Epithelial cell of esophagus (primary cell): ENCODE data around the gene UBE2E3.

Source experiments
- DNase-seq: peaks from one replicate; pipeline ENCODE4 v3.0.0; 2010; ENCODE audit warnings: low read depth
- H3K4me3 ChIP-seq: 2 replicates; pipeline ENCODE4 v1.5.1; 2011; ENCODE audit warnings: mild to moderate bottlenecking, low read length, control low read depth
- TF ChIP-seq, protein P1 (sequence below): IDR thresholded peaks from 2 replicates; pipeline ENCODE4 v1.5.1; 2011; ENCODE audit warnings: low read depth, mild to moderate bottlenecking, low read length, control low read depth, inconsistent platforms; ENCODE audit not compliant: insufficient read depth; ENCODE audit errors: missing control alignments

Gene UBE2E3

GRCh38 chr2:180959787-180960186 is 20.6 kb upstream of the UBE2E3 start:
- H3K4me3 ChIP-seq, result no peak overlapping the region
- TF ChIP-seq, protein P1, sequence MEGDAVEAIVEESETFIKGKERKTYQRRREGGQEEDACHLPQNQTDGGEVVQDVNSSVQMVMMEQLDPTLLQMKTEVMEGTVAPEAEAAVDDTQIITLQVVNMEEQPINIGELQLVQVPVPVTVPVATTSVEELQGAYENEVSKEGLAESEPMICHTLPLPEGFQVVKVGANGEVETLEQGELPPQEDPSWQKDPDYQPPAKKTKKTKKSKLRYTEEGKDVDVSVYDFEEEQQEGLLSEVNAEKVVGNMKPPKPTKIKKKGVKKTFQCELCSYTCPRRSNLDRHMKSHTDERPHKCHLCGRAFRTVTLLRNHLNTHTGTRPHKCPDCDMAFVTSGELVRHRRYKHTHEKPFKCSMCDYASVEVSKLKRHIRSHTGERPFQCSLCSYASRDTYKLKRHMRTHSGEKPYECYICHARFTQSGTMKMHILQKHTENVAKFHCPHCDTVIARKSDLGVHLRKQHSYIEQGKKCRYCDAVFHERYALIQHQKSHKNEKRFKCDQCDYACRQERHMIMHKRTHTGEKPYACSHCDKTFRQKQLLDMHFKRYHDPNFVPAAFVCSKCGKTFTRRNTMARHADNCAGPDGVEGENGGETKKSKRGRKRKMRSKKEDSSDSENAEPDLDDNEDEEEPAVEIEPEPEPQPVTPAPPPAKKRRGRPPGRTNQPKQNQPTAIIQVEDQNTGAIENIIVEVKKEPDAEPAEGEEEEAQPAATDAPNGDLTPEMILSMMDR, result no peak
- DNase-seq, result no peak

DNA sequence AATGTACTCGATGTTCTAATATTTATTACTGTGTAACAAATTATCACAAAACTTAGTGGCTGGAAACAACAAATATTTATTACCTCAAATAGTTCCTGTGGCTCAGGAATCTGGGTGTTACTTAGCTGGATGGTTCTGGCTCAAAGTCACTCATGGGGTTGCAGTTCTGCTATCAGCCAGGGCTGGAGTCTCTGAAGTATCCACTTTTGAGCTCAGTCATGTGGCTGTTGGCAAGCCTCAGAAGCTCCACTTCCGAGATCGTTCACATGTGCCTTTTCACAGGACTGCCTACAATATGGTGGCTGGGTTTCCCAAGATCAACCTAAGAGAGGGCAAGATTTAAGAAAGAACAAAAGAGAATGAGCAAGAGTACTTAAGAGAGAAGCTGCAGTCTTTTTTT is 19.4 kb upstream of the UBE2E3 start:
- no peak for DNase-seq
- H3K4me3 ChIP-seq, result no peak overlapping the region

DNA sequence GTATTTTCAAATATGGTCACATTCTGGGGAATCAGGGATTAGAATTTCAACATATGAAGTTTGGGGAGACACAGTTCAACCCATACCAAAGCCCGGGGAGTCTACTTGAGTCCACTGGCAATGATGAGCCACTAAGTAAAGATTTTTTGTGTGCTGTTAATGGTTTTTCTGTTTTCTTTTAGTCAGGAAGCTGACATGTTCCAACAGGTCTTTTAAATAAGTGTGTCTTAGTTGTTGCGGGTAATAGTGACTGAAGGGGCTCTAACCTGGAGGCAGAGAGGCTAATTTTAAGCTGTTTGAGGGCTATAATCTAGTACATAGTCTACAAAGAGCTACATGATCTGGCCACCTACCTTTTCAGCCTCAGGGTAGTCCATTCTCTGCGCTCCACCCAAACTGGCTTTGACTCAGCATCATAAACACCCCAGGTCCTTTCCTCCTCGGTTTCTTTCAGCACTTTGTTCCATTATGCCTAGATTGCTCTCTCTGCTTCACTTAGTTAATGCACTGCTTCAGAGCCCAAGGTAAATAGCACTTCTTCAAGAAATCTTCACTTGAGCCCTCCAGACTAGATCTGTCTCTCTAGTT is 17.6 kb upstream of the UBE2E3 start:
- H3K4me3 ChIP-seq, result no peak overlapping the region
- TF ChIP-seq, protein P1, result no peak
- peak; percentile 70 for DNase-seq

More for the DNA sequence above, 19.4 kb upstream of the UBE2E3 start:
- TF ChIP-seq, protein P1, result no peak

GRCh38 chr2:180966378-180966777 is 14.0 kb upstream of the UBE2E3 start:
- no peak for DNase-seq
- no peak overlapping the region for H3K4me3 ChIP-seq
- TF ChIP-seq, protein P1, result no peak

DNA sequence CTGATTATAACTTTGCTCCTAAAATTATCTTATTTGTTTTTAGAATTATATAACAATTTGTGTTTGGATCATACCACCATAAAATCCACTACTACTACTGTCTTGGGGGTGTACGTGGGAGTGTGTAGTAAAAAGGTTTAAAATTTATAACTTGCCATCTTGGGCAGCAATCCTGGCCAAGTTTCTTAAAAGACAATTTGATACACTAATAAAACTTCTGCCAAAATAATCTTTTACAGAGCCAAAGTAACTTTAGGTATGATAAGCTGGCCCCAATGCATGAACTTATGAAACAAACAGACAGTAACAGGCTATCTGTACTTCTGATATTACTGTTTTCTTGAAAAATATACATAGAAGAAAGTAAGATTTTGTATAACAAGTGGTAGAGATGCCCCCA is 11.3 kb upstream of the UBE2E3 start:
- TF ChIP-seq, protein P1, result no peak

GRCh38 chr2:180970016-180970415 is 10.4 kb upstream of the UBE2E3 start:
- TF ChIP-seq, protein P1, result no peak
- DNase-seq, result no peak
- H3K4me3 ChIP-seq, result no peak overlapping the region

More for the DNA sequence above, 11.3 kb upstream of the UBE2E3 start:
- DNase-seq, result no peak
- no peak overlapping the region for H3K4me3 ChIP-seq

DNA sequence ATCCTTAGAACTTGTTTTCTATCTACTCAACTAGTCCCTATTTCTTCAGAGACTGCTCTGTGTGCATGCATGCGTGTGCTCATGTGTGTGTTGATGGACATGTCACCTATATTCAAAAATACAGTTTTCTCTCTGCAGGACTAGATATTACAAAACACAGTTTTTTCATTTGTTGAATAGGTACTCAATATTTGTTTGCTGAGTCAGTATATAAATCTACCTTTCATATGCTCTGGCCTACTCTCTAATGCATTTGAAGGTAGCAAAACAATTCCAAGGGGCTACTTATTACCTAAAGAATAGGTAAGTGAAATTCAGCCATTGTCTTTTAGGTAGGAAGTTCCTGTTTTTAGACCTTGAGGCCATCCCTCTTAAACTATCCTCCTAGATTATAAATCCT is 8.6 kb upstream of the UBE2E3 start:
- DNase-seq, result no peak
- no peak overlapping the region for H3K4me3 ChIP-seq
- TF ChIP-seq, protein P1, result no peak
